Chondrocyte (in vitro differentiated cells): ENCODE results near the gene FRMD1. TPM values are rescaled to one million over a fixed set of nuclear protein-coding genes. Genes with fewer than 3 reads are reported as not detected.

Source experiments
- DNase-seq: peaks from one replicate; pipeline ENCODE4 v3.0.0; 2021; ENCODE audit warnings: mixed read lengths, low spot score
- H3K27ac Mint-ChIP-seq: one replicate; pipeline ENCODE4 v1.8.0; 2021; ENCODE audit warnings: mild to moderate bottlenecking, moderate library complexity, mixed read lengths; ENCODE audit not compliant: unreplicated experiment
- H3K27me3 Mint-ChIP-seq: 2 replicates; pipeline ENCODE4 v1.8.0; 2021; ENCODE audit warnings: low read depth, mixed read lengths
- H3K36me3 Mint-ChIP-seq: 2 replicates; pipeline ENCODE4 v1.8.0; 2021; ENCODE audit warnings: low read depth, mixed read lengths
- H3K4me1 Mint-ChIP-seq: 2 replicates; pipeline ENCODE4 v1.8.0; 2021; ENCODE audit warnings: low read depth, mild to moderate bottlenecking, mixed read lengths
- H3K4me3 Mint-ChIP-seq: one replicate; pipeline ENCODE4 v1.8.0; 2021; ENCODE audit warnings: mild to moderate bottlenecking, moderate library complexity, mixed read lengths; ENCODE audit not compliant: unreplicated experiment
- H3K9me3 Mint-ChIP-seq: 2 replicates; pipeline ENCODE4 v1.8.0; 2021; ENCODE audit warnings: low read depth, mixed read lengths
- CTCF ChIP-seq: fragments of 200-600 bp; sonication (generic); IDR thresholded peaks from 2 replicates; pipeline ENCODE4 v1.5.0; 2021; ENCODE audit warnings: antibody characterized with exemption, mild to moderate bottlenecking, moderate library complexity
- total RNA-seq: library from RNA; stranded (reverse); gene quantifications from 3 replicates; pipeline ENCODE4 v1.2.1, GENCODE V29; 2021

FRMD1 gene
- total RNA-seq, 1 donor from 2014 or later: 0.20 TPM

DNA sequence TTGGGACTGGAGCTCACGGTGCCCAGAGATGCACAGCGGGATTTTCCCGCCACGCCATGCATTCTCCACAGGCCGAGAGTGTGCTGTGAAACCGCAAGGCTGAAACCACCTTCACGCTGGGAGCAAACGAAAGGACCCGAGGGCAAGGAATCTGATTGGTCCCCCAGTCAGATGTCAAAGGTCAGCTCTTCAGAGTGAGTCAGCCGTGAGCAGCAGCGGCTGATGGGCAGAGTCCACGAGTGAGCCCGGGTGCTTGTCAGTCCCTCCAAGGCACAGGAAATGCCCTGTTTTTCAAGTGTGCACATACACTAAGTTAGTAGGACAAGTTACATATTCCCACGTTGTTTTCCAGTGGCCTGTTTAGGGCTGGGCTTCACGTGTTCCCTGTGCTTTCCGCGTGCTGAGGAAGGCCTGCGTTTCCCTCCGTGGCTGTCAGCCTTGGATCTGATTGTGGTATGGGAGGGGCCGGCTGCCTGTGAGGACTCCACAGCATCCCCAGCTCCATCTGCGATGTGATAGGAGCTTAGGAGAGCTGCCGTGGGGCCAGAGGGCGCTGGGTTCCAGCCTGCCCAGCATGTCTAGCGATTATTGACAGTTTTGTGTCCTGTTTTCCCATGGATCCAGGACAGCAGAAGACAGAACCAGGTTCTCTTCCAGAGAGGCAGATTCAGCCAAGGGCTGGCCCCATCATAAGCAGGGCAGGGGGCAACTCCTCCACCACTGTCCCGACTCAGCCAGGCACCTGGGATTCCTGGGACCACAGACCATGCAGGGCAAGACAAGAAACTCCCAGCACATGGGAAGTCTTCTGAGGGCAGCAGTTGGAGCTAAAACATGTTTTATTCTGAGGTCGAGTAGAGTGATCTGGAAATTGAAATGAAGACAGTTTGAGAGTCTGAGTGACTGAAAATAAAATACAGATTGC is 38.2 kb upstream of the FRMD1 start:
- Mint-ChIP-seq H3K9me3 (peaks cover 5% of the 10 kb centered on the region), H3K4me1 (no peaks in the 10 kb centered on the region), H3K27ac (no peak overlapping the region), H3K36me3 (no peaks in the 10 kb centered on the region), H3K27me3 (no peaks in the 10 kb centered on the region), H3K4me3 (no peak overlapping the region)
- no peak for TF ChIP-seq CTCF
- DNase-seq: no peak

GRCh38 chr6:168116438-168116974 is 37.5 kb upstream of the FRMD1 start:
- Mint-ChIP-seq H3K9me3 (peaks cover 5% of the 10 kb centered on the region), H3K4me3 (no peak overlapping the region), H3K27me3 (no peaks in the 10 kb centered on the region), H3K27ac (no peak overlapping the region), H3K4me1 (no peaks in the 10 kb centered on the region), H3K36me3 (no peaks in the 10 kb centered on the region)
- DNase-seq: no peak
- TF ChIP-seq CTCF: no peak

DNA sequence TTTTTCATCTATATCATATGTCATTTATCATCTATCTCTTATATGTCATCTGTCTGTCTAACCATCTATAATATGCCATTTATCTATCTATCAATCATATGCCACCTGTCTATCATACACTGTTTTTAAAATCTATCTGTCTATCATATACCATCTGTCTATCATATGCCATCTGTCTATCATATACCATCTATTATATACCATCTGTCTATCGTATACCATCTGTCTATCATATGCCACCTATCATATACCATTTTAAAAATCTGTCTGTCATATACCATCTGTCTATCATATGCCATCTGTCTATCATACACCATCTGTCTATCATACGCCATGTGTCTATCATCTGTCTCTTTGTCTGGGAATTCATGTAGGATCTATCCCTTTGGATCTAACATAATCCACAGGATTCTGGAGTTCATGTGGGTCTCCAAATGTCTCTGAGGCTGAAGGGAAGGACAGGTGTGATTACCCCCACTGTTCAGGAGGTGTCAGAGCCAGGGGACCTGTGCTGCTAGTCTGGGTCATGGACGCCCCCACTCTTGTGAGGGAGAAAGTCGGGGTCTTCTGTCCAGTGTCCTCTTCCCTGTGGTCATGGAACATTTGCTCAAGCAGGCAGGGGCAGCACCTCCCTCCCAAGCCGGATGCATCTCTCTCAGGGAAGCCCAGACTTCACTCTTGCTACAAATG is 36.9 kb upstream of the FRMD1 start:
- no peak for DNase-seq
- Mint-ChIP-seq H3K4me3 (no peak overlapping the region), H3K4me1 (no peaks in the 10 kb centered on the region), H3K9me3 (peaks cover 5% of the 10 kb centered on the region), H3K27ac (no peak overlapping the region), H3K27me3 (no peaks in the 10 kb centered on the region), H3K36me3 (no peaks in the 10 kb centered on the region)
- TF ChIP-seq CTCF: no peak

DNA sequence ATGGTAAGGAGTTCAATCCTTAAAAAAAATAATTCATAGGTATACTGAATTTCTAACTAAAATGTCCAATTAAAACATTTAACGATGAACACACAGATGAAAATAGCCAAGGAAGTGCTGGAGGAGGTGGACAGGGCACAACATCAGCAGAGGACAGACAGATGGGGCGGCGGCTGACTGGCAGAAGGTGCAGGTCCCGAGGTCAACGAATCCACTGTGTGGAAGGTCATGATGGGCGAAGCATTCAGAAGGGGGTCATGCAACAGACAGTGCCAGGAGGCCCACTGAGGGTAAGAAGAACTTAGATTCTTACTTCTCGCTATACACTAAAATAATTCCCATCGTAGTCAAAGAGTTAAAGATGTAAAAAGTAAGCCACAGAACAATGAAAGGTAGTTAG is 34.2 kb upstream of the FRMD1 start:
- Mint-ChIP-seq H3K36me3 (no peaks in the 10 kb centered on the region), H3K4me1 (peaks cover under 1% of the 10 kb centered on the region), H3K27me3 (no peaks in the 10 kb centered on the region), H3K9me3 (peaks cover 5% of the 10 kb centered on the region), H3K27ac (no peak overlapping the region), H3K4me3 (no peak overlapping the region)
- TF ChIP-seq CTCF: no peak
- DNase-seq: peak; percentile 51

- DNase-seq: peak; percentile 48
- Mint-ChIP-seq H3K27ac (peak overlapping the region; percentile 27), H3K4me1 (peaks cover 13% of the 10 kb centered on the region), H3K4me3 (no peak overlapping the region), H3K27me3 (no peaks in the 10 kb centered on the region), H3K9me3 (peaks cover 5% of the 10 kb centered on the region), H3K36me3 (no peaks in the 10 kb centered on the region)
- no peak for TF ChIP-seq CTCF
These were observed 32.9 kb upstream of the FRMD1 start for GRCh38 chr6:168111911-168112310.
